Neural progenitor cell (in vitro differentiated cells): Measurements from ENCODE around the gene PRRT3.

Experiments used
- CTCF ChIP-seq: fragments of 200-600 bp; sonication (generic); IDR thresholded peaks from 2 replicates; pipeline ENCODE4 v1.5.1; 2017; ENCODE audit warnings: antibody characterized with exemption, mild to moderate bottlenecking
- EZH2 ChIP-seq: fragments of 200-600 bp; sonication (generic); IDR thresholded peaks from 2 replicates; pipeline ENCODE4 v1.6.1; 2017; ENCODE audit warnings: antibody characterized with exemption, mild to moderate bottlenecking, moderate library complexity

- TF ChIP-seq CTCF (no peak), EZH2 (no peak)
Observed at GRCh38 chr3:9917820-9918219, 34.4 kb downstream of the PRRT3 start.
